ENCODE results near the gene QSOX2.

Gene QSOX2

GRCh38 chr9:136251264-136252115 lies 5.9 kb upstream of the QSOX2 start:
- no peak for DNase-seq (ENCODE audit: low read depth)

DNA sequence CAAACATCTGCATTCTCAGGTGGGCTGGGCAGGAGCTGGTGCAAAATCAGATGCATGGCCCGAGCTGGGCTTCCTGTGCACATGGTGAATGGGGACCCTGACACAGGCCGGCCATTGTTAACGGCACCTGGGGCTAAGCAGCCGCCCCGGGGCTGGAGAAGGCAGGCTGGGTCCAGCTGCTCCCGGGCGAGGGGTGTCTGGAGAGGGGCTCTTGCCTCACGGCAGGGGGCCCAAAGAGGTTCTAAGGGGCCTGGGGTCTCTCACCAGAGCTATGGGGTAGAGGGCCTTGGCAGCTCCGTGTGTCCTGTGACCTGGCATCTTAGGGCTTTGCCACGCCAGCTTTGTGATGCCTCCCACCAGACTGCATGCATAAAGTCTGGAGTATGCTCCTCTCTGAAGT lies 5.1 kb upstream of the QSOX2 start:
- no peak for DNase-seq (ENCODE audit: low read depth)

- DNase-seq (ENCODE audit: low read depth): no peak
These were observed 4.4 kb upstream of the QSOX2 start for GRCh38 chr9:136249877-136250559.

- DNase-seq (ENCODE audit: low read depth): no peak
These were observed 3.6 kb upstream of the QSOX2 start for GRCh38 chr9:136248951-136249876.

GRCh38 chr9:136247947-136248637 lies 2.5 kb upstream of the QSOX2 start:
- no peak for DNase-seq (ENCODE audit: low read depth)

- no peak for DNase-seq (ENCODE audit: low read depth)
These were observed 1.9 kb upstream of the QSOX2 start for GRCh38 chr9:136247551-136247916.

DNA sequence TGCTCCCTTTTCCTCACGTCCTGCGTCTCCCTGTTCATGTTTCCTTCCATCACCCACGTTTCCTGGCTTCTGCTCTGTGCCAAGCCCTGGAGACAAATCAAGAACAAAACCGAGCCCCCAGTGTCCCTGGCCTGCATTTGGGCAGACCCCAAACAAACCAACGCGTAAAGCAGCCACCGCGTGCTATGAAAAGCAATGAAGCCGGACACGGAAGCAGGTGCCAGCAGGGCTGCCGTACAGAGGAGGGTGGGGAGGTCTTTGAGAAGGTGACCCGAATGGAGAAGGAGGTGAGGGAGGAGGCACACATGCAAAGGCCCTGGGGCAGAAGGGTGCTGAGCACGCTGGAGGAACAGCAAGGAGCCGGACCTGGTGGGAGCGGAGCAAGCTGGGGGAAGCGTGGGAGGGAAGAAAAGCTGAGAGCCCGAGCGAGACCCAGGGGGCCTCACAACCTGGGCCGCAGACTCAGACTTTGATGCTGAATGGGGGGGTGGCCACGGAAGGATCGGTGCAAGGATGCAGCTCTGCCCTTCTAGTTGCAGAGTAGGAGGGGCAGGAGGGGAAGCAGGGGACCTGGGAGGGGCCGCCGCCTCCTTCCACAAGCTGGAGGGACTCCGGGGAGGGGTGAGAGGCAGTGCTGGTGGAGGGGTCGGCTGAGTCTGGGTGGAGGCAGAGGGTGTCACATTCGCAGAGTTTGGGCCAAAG lies 1.4 kb upstream of the QSOX2 start:
- no peak for DNase-seq (ENCODE audit: low read depth)

- no peak for DNase-seq (ENCODE audit: low read depth)
These were observed 718 bp downstream of the QSOX2 start for GRCh38 chr9:136244969-136245218.

DNA sequence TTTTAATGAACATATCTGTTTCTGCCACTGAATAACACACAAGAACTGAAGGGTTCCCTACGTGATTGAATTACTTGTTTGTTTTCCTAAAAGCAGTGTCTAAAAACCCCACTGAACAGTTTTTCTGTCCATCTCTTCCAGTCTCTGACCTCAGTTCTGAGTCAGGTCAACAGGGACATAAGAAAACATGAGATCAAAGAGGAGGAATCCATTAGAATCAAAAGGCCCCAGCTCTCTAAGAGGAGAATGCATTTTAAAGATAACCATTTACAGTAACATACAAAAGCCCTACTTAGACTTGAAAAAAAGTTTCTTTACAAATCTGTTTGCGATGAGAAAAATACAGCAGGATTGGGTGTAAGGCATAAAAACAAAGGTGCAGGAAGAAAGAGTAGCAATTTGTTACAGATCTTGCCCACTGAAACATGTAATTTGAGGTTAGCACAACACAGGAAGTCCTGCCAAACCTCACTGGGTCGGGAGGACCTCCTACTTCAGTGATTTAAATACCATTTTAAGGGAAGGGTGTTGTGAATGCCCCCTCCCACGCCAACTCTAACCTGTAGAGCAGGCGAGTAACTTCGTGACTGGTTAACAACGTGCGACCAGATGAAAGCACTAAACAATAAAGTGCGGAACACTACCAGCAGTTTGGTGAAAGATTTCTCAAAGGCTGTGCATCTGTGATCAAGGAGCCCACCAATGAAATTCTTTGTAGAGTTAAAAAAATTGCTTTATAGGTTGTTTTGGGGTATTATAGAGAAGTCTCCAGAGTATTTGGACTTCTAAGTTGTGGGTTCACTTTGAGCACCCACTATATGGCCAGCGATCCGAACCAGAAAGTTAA lies 1.3 kb downstream of the QSOX2 start:
- DNase-seq (ENCODE audit: low read depth): no peak

DNA sequence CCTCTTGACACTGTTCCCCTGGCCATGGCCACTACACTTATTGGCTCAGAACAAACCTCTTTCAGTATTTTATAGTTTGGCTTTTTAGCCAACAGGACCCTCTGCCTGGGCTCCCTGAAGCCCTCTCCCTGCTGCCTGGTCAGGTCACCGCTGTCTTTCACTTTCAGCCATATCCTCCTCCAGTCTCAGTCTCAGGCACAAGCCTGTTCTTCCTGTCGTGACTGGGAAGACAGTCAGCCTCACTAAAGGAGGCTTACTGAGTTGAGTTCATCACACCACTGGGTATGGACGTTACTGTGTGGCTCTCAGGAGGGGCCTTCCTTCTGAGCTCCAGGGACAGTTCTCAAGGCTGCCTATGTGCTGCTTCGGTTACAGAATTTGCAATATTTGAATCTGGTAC lies 2.0 kb downstream of the QSOX2 start:
- DNase-seq (ENCODE audit: low read depth): no peak

- no peak for DNase-seq (ENCODE audit: low read depth)
These were observed 2.6 kb downstream of the QSOX2 start for GRCh38 chr9:136242918-136243525.

- no peak for DNase-seq (ENCODE audit: low read depth)
These were observed 3.4 kb downstream of the QSOX2 start for GRCh38 chr9:136242248-136242647.

DNA sequence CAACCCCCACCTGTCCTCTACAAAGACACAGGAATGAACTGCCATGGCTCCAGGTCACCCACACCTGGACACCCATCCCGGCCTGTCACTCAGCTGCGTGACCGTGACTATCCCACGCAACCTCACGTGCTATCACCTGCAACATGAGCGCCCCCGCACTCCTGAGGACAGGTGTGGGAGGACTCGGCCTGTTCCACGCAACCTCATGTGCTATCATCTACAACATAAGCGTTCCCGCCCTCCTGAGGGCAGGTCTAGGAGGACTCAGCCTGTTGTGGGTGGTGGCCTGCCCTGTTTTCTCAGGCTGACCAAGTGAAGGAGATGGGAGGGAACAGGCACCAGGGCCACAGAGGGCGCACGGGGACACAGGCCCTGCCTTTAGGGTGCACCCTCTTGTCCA lies 4.1 kb downstream of the QSOX2 start:
- DNase-seq (ENCODE audit: low read depth): no peak

DNA sequence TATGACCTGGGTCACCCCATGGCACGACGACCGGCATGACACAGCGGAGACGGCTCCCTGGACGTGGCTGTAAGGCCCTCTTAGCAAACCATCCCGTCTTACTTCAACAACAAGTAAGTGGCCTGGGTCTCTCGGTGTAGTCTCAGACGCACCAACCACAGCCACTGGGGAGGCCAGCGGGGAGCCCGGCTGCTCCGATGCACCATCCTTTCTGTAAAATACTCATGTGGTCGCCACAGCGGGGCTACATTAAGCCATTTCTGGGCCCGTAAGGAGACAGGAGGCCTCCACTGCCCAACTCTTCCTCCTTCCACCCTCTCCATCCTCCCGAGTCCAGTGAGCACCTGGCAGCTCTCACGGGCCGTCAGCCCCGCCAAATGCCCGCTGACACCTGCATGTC lies 4.7 kb downstream of the QSOX2 start:
- no peak for DNase-seq (ENCODE audit: low read depth)

DNA sequence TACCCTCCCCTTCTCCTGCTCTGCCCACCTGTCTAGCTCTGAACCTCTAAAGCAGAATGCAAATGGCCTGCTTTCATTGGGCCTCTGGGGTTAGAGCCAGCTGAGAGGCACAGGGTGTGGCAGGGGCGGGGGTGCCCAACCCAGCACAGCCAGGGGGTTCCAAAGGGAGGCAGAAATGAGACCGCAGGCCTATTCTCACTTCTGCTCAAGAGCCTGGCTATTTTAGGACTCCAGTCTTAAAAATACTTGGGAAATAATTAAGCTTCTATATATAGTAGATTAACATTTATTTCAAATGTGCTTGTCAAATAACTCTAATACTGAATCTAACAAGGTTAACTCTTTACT lies 5.7 kb downstream of the QSOX2 start:
- DNase-seq (ENCODE audit: low read depth): no peak

DNA sequence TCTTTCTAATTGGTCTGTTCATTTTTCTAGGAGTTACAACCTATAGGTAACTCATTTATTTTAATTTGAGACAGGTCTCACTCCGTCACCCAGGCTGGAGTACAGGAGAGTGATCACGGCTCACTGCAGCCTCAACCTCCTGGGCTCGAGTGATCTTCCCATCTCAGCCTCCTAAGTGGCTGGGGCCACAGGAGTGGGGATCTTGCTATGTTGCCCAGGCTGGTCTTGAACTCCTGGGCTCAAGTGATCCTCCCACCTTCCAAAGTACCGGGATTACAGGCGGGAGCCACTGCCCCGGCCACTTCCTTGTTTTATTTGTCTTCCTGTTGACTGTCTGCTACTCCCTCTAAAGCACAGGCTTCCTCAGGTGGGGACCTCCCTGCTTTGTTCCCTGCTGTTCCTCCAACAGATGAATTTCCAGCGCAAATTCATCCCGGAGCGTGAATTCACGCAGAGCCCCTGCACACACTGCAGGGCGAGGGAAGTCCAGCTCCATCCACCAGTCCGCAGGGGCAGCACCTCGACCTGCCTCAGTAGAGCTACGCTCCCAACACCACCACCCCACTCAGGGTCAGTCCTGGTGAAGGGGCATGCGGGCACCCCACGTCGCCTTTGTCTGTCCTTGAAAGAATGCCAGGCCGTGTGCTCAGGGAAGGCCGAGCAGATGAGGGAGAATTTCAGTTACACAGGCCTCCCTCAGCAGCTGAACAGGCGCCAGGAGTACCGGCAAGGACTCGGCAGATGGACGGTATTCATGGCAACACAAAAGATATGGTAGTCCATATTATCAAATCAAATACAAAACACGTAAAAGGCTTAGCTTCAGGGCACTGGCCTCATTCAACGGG lies 6.3 kb downstream of the QSOX2 start:
- no peak for DNase-seq (ENCODE audit: low read depth)

DNA sequence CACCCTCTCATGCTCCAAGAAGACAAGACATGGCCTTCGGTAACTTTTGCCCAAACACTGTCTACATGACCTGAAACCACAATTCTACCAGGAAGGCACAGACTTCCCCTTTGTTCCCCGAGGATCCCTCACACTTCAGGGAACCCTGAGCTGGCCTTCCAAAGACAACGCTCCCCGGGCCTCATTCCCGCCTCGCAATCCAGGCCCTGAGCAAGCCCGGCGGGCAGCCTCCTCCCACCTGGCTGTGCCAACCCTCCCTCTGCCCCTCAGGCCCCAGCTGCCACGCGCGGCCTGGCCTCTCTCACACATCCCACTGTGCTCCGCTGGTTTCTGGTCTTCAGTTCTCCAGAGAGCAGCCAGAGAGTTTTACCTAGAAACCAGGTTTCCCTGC lies 7.3 kb downstream of the QSOX2 start:
- DNase-seq (ENCODE audit: low read depth): no peak

DNA sequence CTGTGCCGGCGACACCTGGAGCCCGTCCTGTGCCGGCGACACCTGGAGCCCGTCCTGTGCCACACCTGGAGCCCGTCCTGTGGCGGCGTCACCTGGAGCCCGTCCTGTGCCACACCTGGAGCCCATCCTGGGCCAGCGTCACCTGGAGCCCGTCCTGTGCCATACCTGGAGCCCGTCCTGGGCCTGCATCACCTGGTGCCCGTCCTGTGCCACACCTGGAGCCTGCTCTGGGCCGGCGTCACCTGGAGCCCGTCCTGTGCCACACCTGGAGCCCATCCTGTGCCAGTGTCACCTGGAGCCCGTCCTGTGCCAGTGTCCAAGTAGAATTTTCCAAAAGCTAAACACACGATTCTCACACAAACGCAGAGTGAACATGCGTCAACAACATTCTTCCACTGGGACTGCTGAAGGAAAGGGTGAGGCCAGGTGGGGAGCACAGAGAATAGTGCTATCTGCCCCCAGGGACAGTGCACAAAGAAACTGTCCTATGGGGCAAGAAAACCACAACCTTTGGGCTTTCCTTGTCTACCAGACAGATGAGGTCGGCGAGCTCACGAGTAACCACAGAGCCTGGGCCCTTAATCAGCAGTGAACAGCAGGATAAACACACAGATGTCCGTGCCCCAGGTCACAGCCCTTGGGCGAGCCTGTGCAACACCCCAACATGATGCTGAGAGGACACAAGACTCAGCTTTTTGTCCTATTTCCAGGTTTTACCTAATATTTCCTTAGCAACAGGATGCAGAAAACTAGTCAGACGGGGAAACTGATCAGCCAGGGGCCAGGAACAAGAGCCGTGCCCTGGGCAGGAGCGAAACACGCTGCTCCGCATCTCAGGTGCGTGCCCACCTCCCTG lies 7.9 kb downstream of the QSOX2 start:
- DNase-seq (ENCODE audit: low read depth): no peak

Measured in fibroblast of gingiva (primary cell).